Measurements from ENCODE around the gene MINK1. TPM values are rescaled to one million over a fixed set of nuclear protein-coding genes. Genes with fewer than 3 reads are reported as not detected.

The MINK1 gene
- total and polyA plus RNA-seq, 10 of the 15 experiments (the other 5 are each of a cell fraction or from before 2014, with no cell fraction given): 0.08 to 55.6 (median 15.0) TPM

DNA sequence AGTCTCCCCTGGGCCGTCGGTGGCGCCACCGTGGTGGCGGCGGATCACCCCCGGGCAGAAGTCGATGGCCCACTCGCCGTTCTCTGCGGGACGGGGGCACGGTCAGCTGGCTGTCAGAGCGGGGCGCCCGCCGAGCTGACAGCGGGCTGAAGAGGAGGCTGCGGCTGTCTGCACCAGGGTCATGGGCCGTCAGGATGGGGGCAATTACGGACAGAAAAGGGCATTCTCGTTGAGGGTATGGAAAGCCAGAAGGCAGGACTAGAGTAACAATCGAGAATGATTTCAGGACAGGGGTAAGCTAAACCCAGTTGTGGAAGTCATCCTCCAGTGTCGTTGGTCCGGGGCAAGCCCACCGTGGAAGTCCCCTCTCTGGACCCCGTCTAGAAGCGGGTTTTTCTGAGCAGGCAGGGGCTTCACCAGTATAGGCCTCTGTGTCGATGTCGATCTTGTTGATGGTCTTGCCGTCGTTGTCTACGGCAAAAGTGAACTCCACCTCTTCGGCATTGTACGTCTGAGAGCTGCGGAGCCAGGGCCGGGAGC is 68.0 kb downstream of the MINK1 start:
- no TSS peak for BruUV-seq (replicated peaks)
- Histone ChIP-seq H3K9me3 (replicated peaks; ENCODE audit: control insufficient read depth, insufficient read depth, low read length) (no peaks in the 10 kb centered on the region; the same call in 2 of the 3 replicates), H3K27ac (ENCODE audit: control insufficient read depth, insufficient read depth) (no peak overlapping the region), H3K36me3 (ENCODE audit: control insufficient read depth in 2 of 2, insufficient read depth in 2 of 2, low read length in 1 of 2) (peaks cover 0 to 1% of the 10 kb centered on the region in 2 experiments; a peak in 3 of 4 replicates), H3K79me2 (ENCODE audit: control insufficient read depth, insufficient read depth, low read length) (no peaks in the 10 kb centered on the region), H3K4me3 (no peak overlapping the region), H2AFZ (ENCODE audit: control insufficient read depth, low read depth, low read length) (no peak overlapping the region), H3K27me3 (replicated peaks in 1 of 2; ENCODE audit: control insufficient read depth in 2 of 2, insufficient read depth in 2 of 2, low read length in 1 of 2) (no peaks in the 10 kb centered on the region; a peak in 2 of 4 replicates), H3K9ac (ENCODE audit: control insufficient read depth, insufficient read depth, low read length) (no peak overlapping the region), H3K4me2 (ENCODE audit: control insufficient read depth, insufficient read depth) (peak overlapping the region; percentile 91; the same call in 1 of the 2 replicates), H3K4me1 (ENCODE audit: control insufficient read depth, insufficient read depth, low read length) (peaks cover 20% of the 10 kb centered on the region), H4K20me1 (ENCODE audit: control insufficient read depth, insufficient read depth) (no peaks in the 10 kb centered on the region)
- intact Hi-C loops (cut with micrococcal nuclease; ENCODE audit: unreplicated experiment): loop anchor here (5.0 kb wide), 1 partner anchor 169 kb away; the partner anchor contains the start of gene MED11
- ATAC-seq (no peak), DNase-seq (ENCODE audit: low read depth, low spot score) (no peak), FAIRE-seq (no peak)
- no peak for TF ChIP-seq E4F1 (IDR thresholded peaks at IDR 0.05; ENCODE audit: borderline replicate concordance, partially characterized antibody)
- in situ Hi-C loops (cut with MboI): no loop called here
- ChIA-PET CTCF (interaction anchor here (0.7 to 3.0 kb wide), 4 partner anchors 8 to 161 kb away, joined by 3 to 11 read pairs (median 6); partner anchors contain the start of gene SPAG7), SMC1A (ENCODE audit: uncharacterized antibody, unreplicated experiment) (no interaction called here), RAD21 (ENCODE audit: unreplicated experiment) (interaction anchor here (0.9 kb wide), 1 partner anchor 191 kb away, joined by 5 read pairs; the partner anchor contains the start of gene ARRB2), POLR2A (interaction anchor here (0.6 kb wide), 2 partner anchors 17 to 62 kb away, joined by 5 to 6 read pairs; no protein-coding TSS in a partner anchor)
- WGBS (ENCODE audit: insufficient coverage, insufficient replicate concordance, low lambda C conversion rate, missing lambda C conversion rate): 49% methylated on average over 37 of the region's 37 CpGs
